HG03108 (cell line): ENCODE measurements around the gene TXLNB.

Experiments used
- ATAC-seq: cut with Tn5 transposase; IDR thresholded peaks from one replicate; pipeline ENCODE4 v1.9.1; 2021; ENCODE audit warnings: moderate library complexity; ENCODE audit not compliant: unreplicated experiment

Gene TXLNB

GRCh38 chr6:139275279-139276055 is 16.3 kb downstream of the TXLNB start:
- ATAC-seq: no peak

GRCh38 chr6:139271056-139271455 is 20.7 kb downstream of the TXLNB start:
- peak; percentile 81 for ATAC-seq

DNA sequence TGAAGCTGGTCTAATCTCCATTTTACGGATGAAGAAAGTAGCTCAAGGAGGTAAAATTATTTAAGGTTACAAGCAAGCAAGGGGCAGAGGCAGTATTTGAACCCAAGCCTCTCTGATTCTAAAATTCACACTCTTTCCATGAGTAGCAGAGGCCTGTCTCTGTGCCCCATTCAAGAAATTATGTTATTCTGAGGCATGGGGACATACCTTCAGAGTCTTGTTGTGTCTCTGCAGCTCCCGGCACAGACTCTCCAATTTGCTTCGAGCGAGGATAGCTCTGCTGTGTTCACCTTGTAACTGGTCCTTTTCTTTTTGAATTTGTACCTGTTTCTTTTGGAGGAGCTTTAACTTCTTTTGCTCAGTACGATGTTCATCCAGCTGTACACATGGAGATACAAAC is 21.5 kb downstream of the TXLNB start:
- ATAC-seq: no peak

GRCh38 chr6:139265512-139266190 is 26.1 kb downstream of the TXLNB start:
- ATAC-seq: no peak

- peak; percentile 93 for ATAC-seq
These were observed 29.1 kb downstream of the TXLNB start for GRCh38 chr6:139262519-139263300.

- ATAC-seq: no peak
These were observed 33.9 kb downstream of the TXLNB start for GRCh38 chr6:139257821-139258398.

DNA sequence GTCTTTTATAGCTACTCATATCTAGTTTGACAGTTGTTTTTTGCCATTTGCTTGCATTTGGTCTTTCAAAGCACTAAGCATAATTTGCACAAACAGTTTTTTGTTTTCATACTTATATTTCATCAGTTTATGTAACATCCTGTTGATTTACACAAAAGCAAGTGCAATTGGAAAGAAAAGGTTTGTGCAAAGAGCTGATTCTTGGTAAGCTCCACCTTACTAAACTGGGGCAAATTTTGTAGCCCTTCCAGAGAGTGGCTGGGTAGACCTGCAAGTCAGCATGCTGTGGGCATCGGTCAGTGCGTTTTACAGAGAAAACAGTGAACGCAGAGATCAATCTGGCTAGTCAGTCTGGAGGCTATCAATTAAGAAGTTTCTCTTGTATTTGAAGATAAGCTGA is 34.5 kb downstream of the TXLNB start:
- no peak for ATAC-seq

- no peak for ATAC-seq
These were observed 35.7 kb downstream of the TXLNB start for GRCh38 chr6:139256087-139256486.

DNA sequence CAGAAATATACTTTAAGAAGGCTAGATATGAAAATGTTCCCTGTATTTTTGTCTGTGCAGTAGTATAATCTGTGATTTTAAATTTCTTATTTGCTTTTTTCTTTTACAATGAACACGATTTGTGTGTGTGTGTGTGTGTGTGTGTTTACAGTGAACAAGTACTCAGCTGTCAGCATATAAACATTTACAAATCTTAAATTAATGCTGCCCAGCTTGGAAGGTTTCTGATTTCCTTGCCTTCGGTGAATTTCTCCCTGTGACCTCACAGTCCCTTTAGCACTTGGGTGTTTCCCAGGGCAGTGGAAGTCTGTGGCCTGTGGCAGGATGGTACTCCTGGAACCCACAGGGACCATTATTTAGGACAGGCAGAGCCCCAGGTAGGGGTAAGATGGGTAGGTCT is 37.6 kb downstream of the TXLNB start:
- ATAC-seq: no peak

GRCh38 chr6:139253656-139254055 is 38.1 kb downstream of the TXLNB start:
- ATAC-seq: no peak

DNA sequence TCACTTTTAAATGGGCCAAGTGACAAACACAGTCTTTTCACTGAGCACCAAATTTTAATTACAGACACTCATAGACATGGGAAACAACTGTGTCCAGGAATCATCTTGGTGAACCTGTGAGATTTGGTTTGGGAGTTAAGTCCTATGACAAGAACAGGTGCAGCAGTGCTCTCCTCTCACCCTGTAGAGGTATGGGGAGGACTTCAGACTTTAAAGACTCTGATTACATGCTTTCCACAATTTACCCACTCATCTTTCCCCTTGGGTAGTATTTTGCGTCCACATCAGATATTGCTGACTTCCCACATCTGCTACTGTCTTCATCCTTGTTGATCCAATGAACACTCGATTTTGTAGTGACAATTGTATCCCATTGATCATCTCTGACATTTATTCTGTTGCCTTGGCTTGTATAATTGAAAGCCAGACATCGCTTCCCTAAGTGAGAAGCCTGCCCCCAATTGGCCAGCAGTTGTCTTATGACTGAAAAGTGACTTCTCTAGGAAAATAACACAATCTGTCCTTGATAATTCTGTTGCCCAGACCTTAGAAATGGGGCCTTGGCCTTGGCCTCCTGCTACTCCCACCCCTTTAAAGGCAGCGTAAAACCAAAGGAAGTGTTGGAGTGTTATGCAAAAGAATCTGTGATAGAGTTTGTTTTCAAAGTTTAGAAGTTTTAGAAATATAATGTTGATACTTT is 40.0 kb downstream of the TXLNB start:
- ATAC-seq: no peak

GRCh38 chr6:139251045-139251690 is 40.6 kb downstream of the TXLNB start:
- ATAC-seq: no peak

DNA sequence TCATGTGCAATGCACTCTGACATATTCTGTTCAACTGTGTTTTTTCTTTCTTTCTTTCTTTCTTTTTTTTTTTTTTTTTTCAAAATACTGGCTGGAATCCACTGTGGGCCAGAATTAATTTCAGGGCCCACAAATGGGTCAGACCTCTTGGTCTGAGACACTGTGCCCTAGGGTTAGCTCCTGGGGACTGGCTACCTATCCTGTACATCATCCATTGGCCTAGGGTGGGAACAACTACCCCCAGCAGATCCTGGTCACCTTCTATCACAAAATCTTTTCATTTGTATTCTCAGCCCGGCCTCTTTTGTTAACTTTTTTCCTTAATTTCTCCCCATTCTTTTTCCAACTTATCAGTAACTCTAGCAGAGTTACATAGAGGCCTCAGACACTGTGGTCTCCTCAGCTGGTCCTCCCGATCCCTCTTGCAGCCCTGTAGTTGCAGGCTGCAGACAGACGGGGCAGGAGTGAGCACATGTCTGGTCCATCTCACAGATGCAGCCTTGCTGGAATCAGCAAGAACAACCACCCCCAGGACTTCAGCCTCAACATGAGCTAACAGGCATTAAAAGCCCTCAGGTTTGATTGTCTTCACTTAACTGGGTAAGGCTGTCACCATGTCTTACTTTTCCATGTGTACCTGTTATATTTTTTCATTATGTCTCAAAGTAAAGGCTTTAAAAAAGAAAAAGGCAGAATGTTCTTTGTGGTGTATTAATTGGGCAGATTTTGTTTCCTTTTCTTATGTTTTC is 41.3 kb downstream of the TXLNB start:
- ATAC-seq: peak; percentile 98

- ATAC-seq: no peak
These were observed 42.4 kb downstream of the TXLNB start for GRCh38 chr6:139249395-139249794.

DNA sequence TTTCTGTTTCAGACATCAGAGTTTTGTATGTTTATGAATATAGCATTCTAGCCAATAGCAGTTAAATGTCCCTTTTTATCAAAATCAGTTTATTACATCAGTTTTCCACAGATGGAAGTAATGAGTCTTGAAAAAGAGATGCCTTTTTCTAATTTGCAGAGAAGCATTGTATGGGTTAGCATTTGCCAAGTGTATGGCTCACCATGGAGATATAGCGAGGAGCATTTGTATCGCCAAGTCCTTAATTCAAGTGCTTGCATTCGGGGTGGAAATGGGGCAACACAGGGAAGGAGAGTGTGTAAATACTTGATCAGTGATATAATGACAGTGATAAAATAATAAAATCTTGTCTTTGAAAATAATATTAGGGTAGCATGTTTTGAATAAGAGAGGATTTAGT is 42.9 kb downstream of the TXLNB start:
- no peak for ATAC-seq

GRCh38 chr6:139247618-139248017 is 44.2 kb downstream of the TXLNB start:
- no peak for ATAC-seq

- no peak for ATAC-seq
These were observed 48.3 kb downstream of the TXLNB start for GRCh38 chr6:139243536-139243935.

DNA sequence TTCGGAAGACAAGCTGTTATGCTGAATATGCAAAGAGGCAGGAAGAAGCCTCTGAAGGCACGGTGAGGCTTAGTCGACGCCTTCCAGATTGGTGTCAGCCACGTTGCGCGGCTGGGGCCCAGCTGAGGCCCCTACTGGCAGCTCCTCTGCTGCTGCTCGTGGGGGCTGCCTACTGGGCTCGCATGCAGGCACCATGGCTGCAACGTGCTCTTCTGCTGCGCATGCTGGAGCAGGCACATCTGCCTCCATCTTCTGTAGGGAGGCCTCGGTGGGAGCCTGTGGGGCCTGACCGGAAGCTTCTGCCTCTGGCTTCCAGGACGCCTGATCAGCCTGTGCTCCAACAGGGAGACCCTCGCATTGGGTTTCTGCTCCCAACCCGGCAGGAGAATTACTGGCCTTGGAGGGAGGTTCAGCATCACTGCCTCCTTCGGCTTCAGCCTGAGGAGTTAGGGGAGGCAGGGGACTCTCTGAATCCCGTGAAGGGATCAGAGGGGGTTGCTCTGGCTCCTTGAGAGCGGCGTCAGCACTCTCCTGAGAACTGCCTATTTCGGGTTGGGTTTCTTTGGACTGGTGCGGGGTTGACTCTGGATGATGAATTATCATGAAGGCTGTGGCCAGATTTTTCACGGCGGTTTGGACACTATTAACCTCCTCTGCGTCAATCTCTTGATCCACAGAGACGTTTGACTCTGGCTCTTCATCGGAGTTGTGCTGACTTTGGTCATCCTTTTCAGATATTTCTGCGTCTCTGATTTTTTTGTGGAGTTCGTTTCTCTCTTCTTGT is 49.1 kb downstream of the TXLNB start:
- ATAC-seq: no peak
